GM12878 (cell line): ENCODE results near the gene DUSP11. TPM values are rescaled to one million over a fixed set of nuclear protein-coding genes. Genes with fewer than 3 reads are reported as not detected.

Experiments used
- ATAC-seq: fragments of 200-7000 bp; cut with Tn5 transposase; 3 replicates; pipeline ENCODE4 v1.9.1; 2020; ENCODE audit warnings: mild to moderate bottlenecking, moderate library complexity
- BruUV-seq: library from RNA; stranded (reverse); fragments of 400-500 nt; replicated peaks from 2 replicates; lab custom pipeline; 2021; lab: Mats Ljungman, UMichigan
- CTCF ChIA-PET: fragments of 300-600 bp; sonication (Branson Sonifier 250); formaldehyde crosslinking; extraction: SDS; loops from one replicate; lab custom pipeline; 2021; ENCODE audit warnings: inconsistent platforms; lab: Yijun Ruan, JAX
- POLR2A ChIA-PET: fragments of 350-600 bp; formaldehyde crosslinking; extraction: SDS; loops from one replicate; lab custom pipeline; 2021; ENCODE audit warnings: inconsistent platforms; lab: Charles Lee
- RAD21 ChIA-PET: fragments of 300-600 bp; sonication (Branson Sonifier 250); formaldehyde crosslinking; loops from one replicate; lab custom pipeline; 2023; ENCODE audit warnings: antibody characterized with exemption; ENCODE audit not compliant: unreplicated experiment; lab: Charles Lee
- SMC1A ChIA-PET: fragments of 300-600 bp; sonication (Branson Sonifier 250); formaldehyde crosslinking; loops from one replicate; lab custom pipeline; 2023; ENCODE audit not compliant: unreplicated experiment, uncharacterized antibody; lab: Charles Lee
- DNase-seq: peaks from one replicate; pipeline ENCODE4 v3.0.0-alpha.2; 2011; ENCODE audit warnings: low read depth, low spot score
- FAIRE-seq: peaks from 3 replicates; lab custom pipeline; 2011; peaks lifted over from hg19 to GRCh38; lab: Jason Lieb, UNC
- H2AFZ ChIP-seq: 2 replicates; pipeline ENCODE4 v1.6.0; 2011; ENCODE audit warnings: low read depth, low read length, control low read depth; ENCODE audit not compliant: control insufficient read depth
- H3K27ac ChIP-seq: 2 replicates; pipeline ENCODE4 v1.5.1; 2011; ENCODE audit warnings: control low read depth; ENCODE audit not compliant: control insufficient read depth, insufficient read depth
- H3K27me3 ChIP-seq, 2 experiments: replicated peaks in 1 of 2; 2 replicates each; pipeline versions ENCODE4 v1.6.0 to v1.6.1; 2011; ENCODE audit warnings: low read length in 1 of 2; ENCODE audit not compliant: control insufficient read depth in 2 of 2, insufficient read depth in 2 of 2
- H3K36me3 ChIP-seq, 2 experiments: 2 replicates each; pipeline ENCODE4 v1.5.1; 2011; ENCODE audit warnings: low read length in 1 of 2; ENCODE audit not compliant: control insufficient read depth in 2 of 2, insufficient read depth in 2 of 2
- H3K4me1 ChIP-seq: 2 replicates; pipeline ENCODE4 v1.6.1; 2011; ENCODE audit warnings: mild to moderate bottlenecking, low read length, moderate library complexity, mixed read lengths; ENCODE audit not compliant: control insufficient read depth, insufficient read depth
- H3K4me2 ChIP-seq: 2 replicates; pipeline ENCODE4 v1.6.0; 2011; ENCODE audit warnings: control low read depth; ENCODE audit not compliant: control insufficient read depth, insufficient read depth
- H3K4me3 ChIP-seq: fragments of 200-600 bp; sonication (generic); 2 replicates; pipeline ENCODE4 v1.5.1; 2016
- H3K79me2 ChIP-seq: 2 replicates; pipeline ENCODE4 v1.6.0; 2011; ENCODE audit warnings: low read length; ENCODE audit not compliant: control insufficient read depth, insufficient read depth
- H3K9ac ChIP-seq: 2 replicates; pipeline ENCODE4 v1.8.0; 2011; ENCODE audit warnings: low read length, control low read depth, mixed read lengths; ENCODE audit not compliant: control insufficient read depth, insufficient read depth
- H3K9me3 ChIP-seq: replicated peaks from 3 replicates; pipeline ENCODE4 v1.5.1; 2011; ENCODE audit warnings: mild to moderate bottlenecking, low read length; ENCODE audit not compliant: control insufficient read depth, insufficient read depth
- H4K20me1 ChIP-seq: 2 replicates; pipeline ENCODE4 v1.6.0; 2011; ENCODE audit not compliant: control insufficient read depth, insufficient read depth
- NFIC ChIP-seq: IDR thresholded peaks from 2 replicates; pipeline ENCODE4 v1.6.1; 2012; ENCODE audit warnings: low read depth, mild to moderate bottlenecking, inconsistent platforms, low read length, moderate library complexity
- POU2F2 ChIP-seq: IDR thresholded peaks from 3 replicates; pipeline ENCODE4 v1.6.1; 2011; ENCODE audit warnings: low read depth, mild to moderate bottlenecking, low read length, borderline replicate concordance
- WGBS: methylation state at CpG from one replicate; pipeline ENCODE4 v1.1.6; 2016; ENCODE audit warnings: low lambda C conversion rate; ENCODE audit not compliant: insufficient replicate concordance, insufficient coverage; ENCODE audit errors: missing lambda C conversion rate; 5-methylcytosine and 5-hydroxymethylcytosine counted together
- in situ Hi-C: fragments of 300-500 bp; cut with MboI; formaldehyde crosslinking; loops from 9 replicates; pipeline ENCODE4 v1.14.3; 2018; ENCODE audit warnings: mixed read lengths
- intact Hi-C: fragments of 100-400 bp; cut with micrococcal nuclease; formaldehyde crosslinking; loops from one replicate; pipeline ENCODE4 v1.14.2; 2022; ENCODE audit not compliant: unreplicated experiment
- polyA plus RNA-seq, 11 experiments: library from polyadenylated mRNA; depleted of rRNA in 4 of 11; unstranded in 6 of 11; stranded (reverse) in 5 of 11; fragments of >200 nt; fragmentation: Nextera tagmentation in 4 of 11; fragmentation: Illumina TruSeq in 1 of 11; extraction: Ambion mirVana in 4 of 11; extraction: Trizol in 1 of 11; gene quantifications; 1 replicate in 1 of 11; 2 replicates in 10 of 11; pipeline versions ENCODE4 v1.2.1 to v1.2.3, GENCODE V29; 2011 to 2016; ENCODE audit warnings: inconsistent platforms in 2 of 11, missing spikeins in 2 of 11, low read depth in 1 of 11
- total RNA-seq, 4 experiments: library from RNA; depleted of rRNA in 3 of 4; stranded (reverse); fragments of >200 nt in 3 of 4; fragmentation: Illumina TruSeq in 1 of 4; extraction: Trizol in 1 of 4; gene quantifications; 2 replicates each; pipeline versions ENCODE4 v1.2.1 to v1.2.3, GENCODE V29; 2013 to 2021
- TF ChIP-seq, protein P1 (sequence below): fragments of 450-650 bp; IDR thresholded peaks from 2 replicates; pipeline ENCODE4 v1.6.1; 2016; ENCODE audit warnings: mild to moderate bottlenecking, moderate library complexity, borderline replicate concordance

Gene DUSP11
- total and polyA plus RNA-seq, 10 of the 15 experiments (the other 5 are each of a cell fraction or from before 2014, with no cell fraction given) = 26.4 to 78.4 (median 47.9) TPM

DNA sequence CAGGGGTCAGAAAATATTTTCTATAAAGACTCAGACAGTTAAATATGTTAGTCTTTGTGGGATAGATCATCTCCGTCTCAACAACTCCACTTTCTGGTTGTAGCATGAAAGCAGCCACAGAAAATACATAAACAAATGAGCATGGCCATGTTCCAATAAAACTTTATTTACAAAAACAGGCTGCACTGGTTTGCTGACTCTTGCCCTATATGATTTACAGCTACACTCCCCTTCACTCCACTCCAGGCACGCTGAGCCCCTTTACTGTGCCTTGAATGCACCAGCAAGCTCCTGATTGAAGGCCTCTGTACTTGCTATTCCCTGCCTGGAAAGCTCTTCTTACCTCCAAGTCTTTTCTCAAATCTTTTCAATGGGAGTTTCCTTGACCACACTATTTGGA, 43.1 kb upstream of the DUSP11 start:
- intact Hi-C loops = loop anchor here (10.0 kb wide), 5 partner anchors 138 to 512 kb away; partner anchors contain the start of gene TET3
- peak overlapping the region; percentile 76 for H3K27ac ChIP-seq
- H2AFZ ChIP-seq = peak overlapping the region; percentile 41
- ChIA-PET POLR2A (interaction anchor here (0.9 to 1.9 kb wide), 2 partner anchors 209 to 230 kb away, joined by 3 to 5 read pairs; no protein-coding TSS in a partner anchor), SMC1A (interaction anchor here (0.6 to 7.3 kb wide), 24 partner anchors 16 to 512 kb away, joined by 3 to 53 read pairs (median 4); partner anchors contain the start of genes BOLA3 and TPRKB), RAD21 (interaction anchor here (0.7 to 8.4 kb wide), 11 partner anchors 85 to 512 kb away, joined by 3 to 96 read pairs (median 6); partner anchors contain the start of genes BOLA3, MOB1A and TPRKB)
- in situ Hi-C loops = loop anchor here (10.0 kb wide), 1 partner anchor 572 kb away; no protein-coding TSS in a partner anchor
- H3K36me3 ChIP-seq = no peaks in the 10 kb centered on the region
- no peak overlapping the region for H3K9ac ChIP-seq
- WGBS = 82% methylated on average over 2 of the region's 2 CpGs
- H3K9me3 ChIP-seq = no peaks in the 10 kb centered on the region
- FAIRE-seq = no peak
- H3K27me3 ChIP-seq = no peaks in the 10 kb centered on the region
- no TSS peak for BruUV-seq
- no peaks in the 10 kb centered on the region for H3K79me2 ChIP-seq
- H3K4me2 ChIP-seq = peak overlapping the region; percentile 62; the same call in 1 of the 2 replicates
- no peak for ATAC-seq
- TF ChIP-seq, protein P1, sequence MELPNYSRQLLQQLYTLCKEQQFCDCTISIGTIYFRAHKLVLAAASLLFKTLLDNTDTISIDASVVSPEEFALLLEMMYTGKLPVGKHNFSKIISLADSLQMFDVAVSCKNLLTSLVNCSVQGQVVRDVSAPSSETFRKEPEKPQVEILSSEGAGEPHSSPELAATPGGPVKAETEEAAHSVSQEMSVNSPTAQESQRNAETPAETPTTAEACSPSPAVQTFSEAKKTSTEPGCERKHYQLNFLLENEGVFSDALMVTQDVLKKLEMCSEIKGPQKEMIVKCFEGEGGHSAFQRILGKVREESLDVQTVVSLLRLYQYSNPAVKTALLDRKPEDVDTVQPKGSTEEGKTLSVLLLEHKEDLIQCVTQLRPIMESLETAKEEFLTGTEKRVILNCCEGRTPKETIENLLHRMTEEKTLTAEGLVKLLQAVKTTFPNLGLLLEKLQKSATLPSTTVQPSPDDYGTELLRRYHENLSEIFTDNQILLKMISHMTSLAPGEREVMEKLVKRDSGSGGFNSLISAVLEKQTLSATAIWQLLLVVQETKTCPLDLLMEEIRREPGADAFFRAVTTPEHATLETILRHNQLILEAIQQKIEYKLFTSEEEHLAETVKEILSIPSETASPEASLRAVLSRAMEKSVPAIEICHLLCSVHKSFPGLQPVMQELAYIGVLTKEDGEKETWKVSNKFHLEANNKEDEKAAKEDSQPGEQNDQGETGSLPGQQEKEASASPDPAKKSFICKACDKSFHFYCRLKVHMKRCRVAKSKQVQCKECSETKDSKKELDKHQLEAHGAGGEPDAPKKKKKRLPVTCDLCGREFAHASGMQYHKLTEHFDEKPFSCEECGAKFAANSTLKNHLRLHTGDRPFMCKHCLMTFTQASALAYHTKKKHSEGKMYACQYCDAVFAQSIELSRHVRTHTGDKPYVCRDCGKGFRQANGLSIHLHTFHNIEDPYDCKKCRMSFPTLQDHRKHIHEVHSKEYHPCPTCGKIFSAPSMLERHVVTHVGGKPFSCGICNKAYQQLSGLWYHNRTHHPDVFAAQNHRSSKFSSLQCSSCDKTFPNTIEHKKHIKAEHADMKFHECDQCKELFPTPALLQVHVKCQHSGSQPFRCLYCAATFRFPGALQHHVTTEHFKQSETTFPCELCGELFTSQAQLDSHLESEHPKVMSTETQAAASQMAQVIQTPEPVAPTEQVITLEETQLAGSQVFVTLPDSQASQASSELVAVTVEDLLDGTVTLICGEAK = peak; percentile 91
- TF ChIP-seq POU2F2 = peak; percentile 62; the same call in 1 of the 3 replicates
- TF ChIP-seq NFIC = no peak
- TF ChIP-seq, all 136 proteins: peak for 2
- no peaks in the 10 kb centered on the region for H4K20me1 ChIP-seq
- H3K4me1 ChIP-seq = peaks cover 20% of the 10 kb centered on the region
- no peak overlapping the region for H3K4me3 ChIP-seq
- CTCF ChIA-PET = interaction anchor here (0.8 to 8.9 kb wide), 27 partner anchors 9 to 578 kb away, joined by 3 to 191 read pairs (median 5); partner anchors contain the start of gene BOLA3
- no peak for DNase-seq
